ENCODE results near the gene KNSTRN.

KNSTRN gene

GRCh38 chr15:40340740-40341400 is 41.7 kb upstream of the KNSTRN start, which contains the start of gene CCDC9B:
CCDC9B (minus strand) TSS chr15:40340939; CDS start chr15:40340819, 120 bp downstream.
- no peak for TF ChIP-seq CTCF (IDR thresholded peaks at IDR 0.05; ENCODE audit: insufficient read depth, low read depth, low read length, missing control alignments)
- DNase-seq (ENCODE audit: low read depth): no peak
- H3K4me3 ChIP-seq (ENCODE audit: low read depth, low read length): no peak within 1 kb of the TSS

- no peak for DNase-seq (ENCODE audit: low read depth)
Observed at GRCh38 chr15:40342416-40343320, 39.9 kb upstream of the KNSTRN start.

GRCh38 chr15:40343512-40343911 is 39.0 kb upstream of the KNSTRN start:
- DNase-seq (ENCODE audit: low read depth): peak; percentile 17
- no peak overlapping the region for H3K4me3 ChIP-seq (ENCODE audit: low read depth, low read length)
- no peak for TF ChIP-seq CTCF (IDR thresholded peaks at IDR 0.05; ENCODE audit: insufficient read depth, low read depth, low read length, missing control alignments)

More at GRCh38 chr15:40342416-40343320, 39.9 kb upstream of the KNSTRN start:
- no peak for TF ChIP-seq CTCF (IDR thresholded peaks at IDR 0.05; ENCODE audit: insufficient read depth, low read depth, low read length, missing control alignments)
- no peak overlapping the region for H3K4me3 ChIP-seq (ENCODE audit: low read depth, low read length)

- H3K4me3 ChIP-seq (ENCODE audit: low read depth, low read length): no peak overlapping the region
- DNase-seq (ENCODE audit: low read depth): no peak
Observed at GRCh38 chr15:40344217-40344616, 38.3 kb upstream of the KNSTRN start.

GRCh38 chr15:40344631-40345120 is 37.8 kb upstream of the KNSTRN start:
- DNase-seq (ENCODE audit: low read depth): peak; percentile 72
- peak; percentile 82 for TF ChIP-seq CTCF (IDR thresholded peaks at IDR 0.05; ENCODE audit: insufficient read depth, low read depth, low read length, missing control alignments)

More at GRCh38 chr15:40344217-40344616, 38.3 kb upstream of the KNSTRN start:
- TF ChIP-seq CTCF (IDR thresholded peaks at IDR 0.05; ENCODE audit: insufficient read depth, low read depth, low read length, missing control alignments): no peak

GRCh38 chr15:40345225-40345866 is 37.2 kb upstream of the KNSTRN start:
- no peak overlapping the region for H3K4me3 ChIP-seq (ENCODE audit: low read depth, low read length)
- no peak for TF ChIP-seq CTCF (IDR thresholded peaks at IDR 0.05; ENCODE audit: insufficient read depth, low read depth, low read length, missing control alignments)
- no peak for DNase-seq (ENCODE audit: low read depth)

More at GRCh38 chr15:40344631-40345120, 37.8 kb upstream of the KNSTRN start:
- no peak overlapping the region for H3K4me3 ChIP-seq (ENCODE audit: low read depth, low read length)
